ENCODE data around the gene LACTB.

Gene LACTB

DNA sequence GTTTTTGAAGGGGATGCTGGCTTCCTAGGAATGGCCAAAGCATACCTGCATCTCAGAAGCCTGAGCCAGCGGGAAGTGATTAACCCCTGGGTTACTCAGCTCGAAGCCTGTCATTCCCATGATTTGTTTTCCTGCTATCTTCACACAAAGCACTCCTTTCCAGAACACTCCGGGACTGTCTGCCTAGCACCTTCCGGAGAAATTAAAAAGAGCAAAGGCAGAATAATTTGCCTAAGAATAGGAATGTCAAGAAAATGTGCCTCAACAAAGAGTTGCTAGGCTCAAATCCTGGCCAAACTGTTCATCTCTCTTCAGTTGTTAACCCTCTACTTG lies 45.0 kb upstream of the LACTB start:
- TF ChIP-seq, protein P1, sequence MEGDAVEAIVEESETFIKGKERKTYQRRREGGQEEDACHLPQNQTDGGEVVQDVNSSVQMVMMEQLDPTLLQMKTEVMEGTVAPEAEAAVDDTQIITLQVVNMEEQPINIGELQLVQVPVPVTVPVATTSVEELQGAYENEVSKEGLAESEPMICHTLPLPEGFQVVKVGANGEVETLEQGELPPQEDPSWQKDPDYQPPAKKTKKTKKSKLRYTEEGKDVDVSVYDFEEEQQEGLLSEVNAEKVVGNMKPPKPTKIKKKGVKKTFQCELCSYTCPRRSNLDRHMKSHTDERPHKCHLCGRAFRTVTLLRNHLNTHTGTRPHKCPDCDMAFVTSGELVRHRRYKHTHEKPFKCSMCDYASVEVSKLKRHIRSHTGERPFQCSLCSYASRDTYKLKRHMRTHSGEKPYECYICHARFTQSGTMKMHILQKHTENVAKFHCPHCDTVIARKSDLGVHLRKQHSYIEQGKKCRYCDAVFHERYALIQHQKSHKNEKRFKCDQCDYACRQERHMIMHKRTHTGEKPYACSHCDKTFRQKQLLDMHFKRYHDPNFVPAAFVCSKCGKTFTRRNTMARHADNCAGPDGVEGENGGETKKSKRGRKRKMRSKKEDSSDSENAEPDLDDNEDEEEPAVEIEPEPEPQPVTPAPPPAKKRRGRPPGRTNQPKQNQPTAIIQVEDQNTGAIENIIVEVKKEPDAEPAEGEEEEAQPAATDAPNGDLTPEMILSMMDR (IDR thresholded peaks at IDR 0.05; ENCODE audit: low read depth, low read length) = no peak
- no peak for DNase-seq (ENCODE audit: extremely low read depth, low read depth)

DNA sequence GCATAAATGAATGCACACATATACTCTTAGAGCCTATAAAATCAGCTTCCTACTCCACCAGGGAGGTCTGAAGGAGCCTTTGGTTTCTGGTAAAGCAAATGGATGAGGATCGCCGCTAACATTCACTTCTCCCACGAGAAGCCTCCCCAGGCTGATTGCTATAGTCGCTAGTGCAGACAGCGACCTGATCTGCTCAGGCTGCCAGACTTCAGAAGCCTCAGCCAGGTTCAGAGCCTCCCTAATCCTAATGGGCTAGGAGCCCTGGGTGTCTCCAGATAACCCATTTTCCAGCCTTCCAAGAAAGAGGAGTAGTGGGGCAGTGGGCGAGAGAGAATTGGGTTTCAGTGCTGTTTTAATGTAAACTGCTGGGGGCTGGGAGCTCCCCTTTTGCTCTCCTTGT lies 43.7 kb upstream of the LACTB start:
- DNase-seq (ENCODE audit: extremely low read depth, low read depth) = no peak
- TF ChIP-seq, protein P1 (IDR thresholded peaks at IDR 0.05; ENCODE audit: low read depth, low read length) = no peak

DNA sequence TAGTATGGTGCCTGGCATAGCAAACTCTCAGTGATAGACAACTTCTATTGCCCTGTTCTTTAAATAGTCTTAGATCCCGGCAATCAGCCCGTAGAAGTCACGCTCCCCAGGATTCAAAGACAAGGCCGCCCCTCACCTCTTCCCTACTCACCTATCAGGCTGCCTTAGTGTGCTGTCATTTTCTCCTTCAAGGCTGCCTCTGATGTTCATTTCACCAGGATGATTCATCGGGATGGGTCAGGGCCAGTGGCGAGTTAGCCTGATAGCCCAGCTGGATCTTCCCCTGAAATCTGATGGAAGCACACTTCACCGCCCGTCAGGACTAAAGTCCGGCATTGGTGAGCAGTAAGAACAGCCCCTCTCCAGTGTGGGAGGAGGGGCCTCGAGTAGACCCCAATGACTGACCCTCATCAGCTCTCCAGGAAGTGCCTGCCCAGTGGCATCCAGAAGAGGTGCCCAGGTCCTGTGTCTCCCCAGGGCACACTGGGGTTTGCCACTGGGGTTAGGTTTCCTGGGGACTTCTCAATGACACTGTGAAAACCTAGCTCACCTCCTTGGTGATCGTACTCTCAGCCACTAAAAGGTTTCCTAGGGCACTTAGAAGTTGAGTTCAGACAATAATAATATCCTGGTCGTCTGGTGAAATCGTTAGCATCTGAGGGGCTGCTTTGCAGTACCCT lies 41.6 kb upstream of the LACTB start:
- no peak for DNase-seq (ENCODE audit: extremely low read depth, low read depth)
- TF ChIP-seq, protein P1 (IDR thresholded peaks at IDR 0.05; ENCODE audit: low read depth, low read length) = no peak

DNA sequence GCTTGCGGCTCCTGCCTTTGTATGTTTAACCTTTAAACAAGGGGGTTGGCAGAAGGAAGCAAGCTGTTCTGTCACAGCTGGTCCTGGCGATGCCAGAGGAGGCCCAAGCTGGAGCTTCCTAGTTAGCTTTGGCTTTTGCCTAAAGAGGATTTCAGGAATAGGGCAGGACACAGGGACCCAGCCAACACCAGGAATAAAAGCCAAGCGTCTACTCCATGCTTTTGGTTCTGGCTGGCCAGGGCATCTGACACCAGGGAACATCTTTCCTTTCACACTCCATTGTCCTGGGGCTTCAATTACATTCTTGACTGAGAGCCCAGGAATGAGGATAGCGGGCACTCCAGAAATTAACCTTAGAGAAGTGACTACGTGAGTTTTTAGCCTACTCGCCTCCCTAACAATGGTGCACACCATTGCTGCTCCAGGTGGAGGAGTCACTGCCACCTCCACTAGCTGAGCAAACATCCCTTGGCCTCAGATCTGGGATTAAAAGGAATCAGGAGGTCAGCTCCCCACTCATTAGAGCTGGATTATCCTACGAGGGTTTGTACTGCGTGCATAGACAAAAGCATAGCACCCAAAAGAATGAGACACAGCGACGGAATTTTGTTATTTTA lies 40.9 kb upstream of the LACTB start:
- TF ChIP-seq, protein P1 (IDR thresholded peaks at IDR 0.05; ENCODE audit: low read depth, low read length) = no peak
- DNase-seq (ENCODE audit: extremely low read depth, low read depth) = no peak

DNA sequence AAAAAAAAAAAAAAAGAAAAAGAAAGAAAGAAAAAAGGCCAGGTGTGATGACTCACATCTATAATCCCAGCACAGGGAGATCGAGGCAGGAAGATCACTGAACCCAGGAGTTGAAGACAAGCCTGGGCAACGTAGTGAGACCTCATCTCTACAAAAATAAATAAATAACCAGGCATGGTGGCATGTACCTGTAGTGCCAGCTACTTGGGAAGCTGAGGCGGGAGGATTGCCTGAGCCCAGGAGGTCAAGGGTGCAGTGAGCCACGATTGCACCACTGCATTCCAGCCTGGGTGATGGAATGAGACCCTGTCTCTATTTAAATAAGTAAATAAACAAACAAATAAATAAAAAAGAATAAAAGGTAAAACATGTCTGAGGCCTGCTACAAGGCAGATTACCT lies 39.3 kb upstream of the LACTB start:
- no peak for DNase-seq (ENCODE audit: extremely low read depth, low read depth)
- TF ChIP-seq, protein P1 (IDR thresholded peaks at IDR 0.05; ENCODE audit: low read depth, low read length) = no peak

DNA sequence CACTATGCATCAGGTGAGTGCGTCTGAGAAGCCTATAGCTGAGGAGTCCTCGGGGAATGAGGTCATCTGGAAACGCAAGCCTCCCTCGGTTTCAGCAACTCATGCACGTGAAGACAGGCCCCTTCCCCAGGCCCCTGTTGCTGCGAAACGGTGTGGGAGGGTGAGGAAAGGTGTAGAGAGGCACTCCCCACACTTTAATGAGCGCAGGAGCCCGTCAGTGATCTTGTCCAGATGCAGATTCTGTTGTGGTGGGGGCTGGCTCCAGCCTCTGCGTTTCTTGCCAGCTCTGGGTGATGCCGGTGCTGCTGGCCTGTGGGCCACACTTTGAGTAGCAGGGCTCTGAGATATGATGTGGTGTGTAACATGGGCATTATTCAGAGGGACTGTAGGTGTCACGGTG lies 38.6 kb upstream of the LACTB start:
- TF ChIP-seq, protein P1 (IDR thresholded peaks at IDR 0.05; ENCODE audit: low read depth, low read length) = no peak
- no peak for DNase-seq (ENCODE audit: extremely low read depth, low read depth)

DNA sequence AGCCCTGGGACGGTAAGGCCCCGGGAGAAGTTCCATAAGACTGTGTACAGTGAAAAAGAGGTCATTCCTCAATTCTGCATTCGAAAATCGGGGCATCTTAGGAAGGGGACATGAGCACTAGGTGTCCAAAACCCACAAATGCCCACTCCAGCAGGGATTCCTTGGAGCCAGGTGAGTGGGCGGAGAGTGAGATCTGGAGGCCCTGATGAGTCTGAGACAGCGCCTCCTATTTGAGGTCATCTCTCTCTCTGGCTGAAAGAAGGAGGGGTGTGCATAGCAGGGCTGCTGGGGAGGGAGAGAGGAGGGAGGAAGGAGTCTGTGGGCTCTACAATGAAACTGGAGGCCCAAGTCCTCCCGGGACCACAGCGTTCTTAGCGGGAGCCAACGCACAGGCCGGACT lies 38.1 kb upstream of the LACTB start:
- no peak for DNase-seq (ENCODE audit: extremely low read depth, low read depth)

More for the DNA sequence above, 38.1 kb upstream of the LACTB start:
- TF ChIP-seq, protein P1 (IDR thresholded peaks at IDR 0.05; ENCODE audit: low read depth, low read length) = no peak
